GM18867 (cell line): ENCODE measurements around the gene CDK5RAP2.

ENCODE experiments used
- ATAC-seq: cut with Tn5 transposase; IDR thresholded peaks from one replicate; pipeline ENCODE4 v1.9.1; 2021; ENCODE audit warnings: mild to moderate bottlenecking, moderate library complexity; ENCODE audit not compliant: unreplicated experiment

CDK5RAP2 gene

GRCh38 chr9:120408680-120409258 is 171.2 kb downstream of the CDK5RAP2 start:
- no peak for ATAC-seq

- no peak for ATAC-seq
Measured at GRCh38 chr9:120405860-120406259, 174.1 kb downstream of the CDK5RAP2 start.

GRCh38 chr9:120405134-120405533 is 174.8 kb downstream of the CDK5RAP2 start:
- no peak for ATAC-seq

GRCh38 chr9:120403543-120403856 is 176.5 kb downstream of the CDK5RAP2 start:
- no peak for ATAC-seq

GRCh38 chr9:120402741-120403542 is 177.0 kb downstream of the CDK5RAP2 start:
- ATAC-seq: no peak

GRCh38 chr9:120399940-120400339 is 180.0 kb downstream of the CDK5RAP2 start:
- no peak for ATAC-seq

- ATAC-seq: no peak
Measured at GRCh38 chr9:120398286-120398685, 181.7 kb downstream of the CDK5RAP2 start.

GRCh38 chr9:120397453-120397852 is 182.5 kb downstream of the CDK5RAP2 start:
- no peak for ATAC-seq

GRCh38 chr9:120396931-120397330 is 183.0 kb downstream of the CDK5RAP2 start:
- ATAC-seq: no peak

GRCh38 chr9:120396418-120396817 is 183.5 kb downstream of the CDK5RAP2 start:
- ATAC-seq: no peak

- no peak for ATAC-seq
Measured at GRCh38 chr9:120395376-120395775, 184.6 kb downstream of the CDK5RAP2 start.

- no peak for ATAC-seq
Measured at GRCh38 chr9:120394058-120394669, 185.8 kb downstream of the CDK5RAP2 start.

- ATAC-seq: no peak
Measured at GRCh38 chr9:120393386-120394057, 186.4 kb downstream of the CDK5RAP2 start.

- ATAC-seq: no peak
Measured at GRCh38 chr9:120392711-120393110, 187.3 kb downstream of the CDK5RAP2 start.

- ATAC-seq: no peak
Measured at GRCh38 chr9:120392245-120392644, 187.7 kb downstream of the CDK5RAP2 start.

- ATAC-seq: no peak
Measured at GRCh38 chr9:120391691-120392090, 188.3 kb downstream of the CDK5RAP2 start.

- no peak for ATAC-seq
Measured at GRCh38 chr9:120390637-120391190, 189.3 kb downstream of the CDK5RAP2 start.

- no peak for ATAC-seq
Measured at GRCh38 chr9:120389867-120390266, 190.1 kb downstream of the CDK5RAP2 start.

- ATAC-seq: no peak
Measured at GRCh38 chr9:120389300-120389699, 190.7 kb downstream of the CDK5RAP2 start.

- no peak for ATAC-seq
Measured at GRCh38 chr9:120388003-120388855, 191.7 kb downstream of the CDK5RAP2 start.
